Transverse colon (tissue), 3 donors: ENCODE results near the gene NHLH2.

Experiments
- CTCF ChIP-seq, 5 experiments: fragments of 200-600 bp in 3 of 5; fragments of 450-650 bp in 2 of 5; sonication (generic) in 3 of 5; IDR thresholded peaks; 1 replicate in 2 of 5; 2 replicates in 3 of 5; pipeline ENCODE4 v1.5.1; 2016 to 2017; ENCODE audit warnings: antibody characterized with exemption in 5 of 5, inconsistent platforms in 3 of 5, mild to moderate bottlenecking in 2 of 5, moderate library complexity in 1 of 5
- EP300 ChIP-seq: sonication (generic); formaldehyde crosslinking; IDR thresholded peaks from one replicate; pipeline ENCODE4 v1.6.1; 2017; ENCODE audit warnings: antibody characterized with exemption, low read depth

- TF ChIP-seq CTCF (IDR thresholded peaks at IDR 0.05) (no peak), EP300 (no peak)
Observed at GRCh38 chr1:115802416-115802815, 38.5 kb downstream of the NHLH2 start.
